ENCODE data around the gene ZMYM5. TPM values are rescaled to one million over a fixed set of nuclear protein-coding genes. Genes with fewer than 3 reads are reported as not detected.

The ZMYM5 gene
- total RNA-seq, 1 experiment from 2014 or later = 10.3 TPM

DNA sequence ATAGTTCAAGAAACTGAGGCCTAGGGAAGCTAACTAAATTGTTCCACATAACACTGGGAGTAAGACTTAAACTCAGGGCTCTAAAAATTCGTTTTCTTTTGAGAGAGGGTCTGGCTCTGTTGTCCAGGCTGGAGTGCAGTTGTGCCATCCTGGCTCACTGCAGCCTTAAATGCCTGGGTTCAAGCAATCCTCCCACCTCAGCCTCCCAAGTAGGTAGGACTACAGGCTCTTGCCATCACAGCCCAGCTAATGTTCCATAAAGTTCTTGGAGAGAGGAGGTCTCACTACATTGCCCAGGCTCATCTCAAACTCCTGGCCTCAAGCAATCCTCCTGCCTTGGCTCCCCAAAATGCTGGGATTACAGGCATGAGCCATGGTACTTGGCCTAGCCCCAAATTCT is 10.7 kb downstream of the ZMYM5 start:
- Histone ChIP-seq H3K4me1 (replicated peaks; ENCODE audit: insufficient read depth) (no peaks in the 10 kb centered on the region), H3K27ac (no peak overlapping the region), H4K20me1 (ENCODE audit: insufficient read depth) (no peaks in the 10 kb centered on the region), H3K4me3 (no peak overlapping the region), H3K79me2 (ENCODE audit: low read depth) (peaks cover 54% of the 10 kb centered on the region), H3K27me3 (ENCODE audit: insufficient read depth, low read depth) (no peaks in the 10 kb centered on the region), H3K4me2 (no peak overlapping the region), H3K9me3 (ENCODE audit: insufficient read depth, low read depth) (no peaks in the 10 kb centered on the region), H2AFZ (no peak overlapping the region), H3K36me3 (ENCODE audit: low read depth) (peaks cover 17% of the 10 kb centered on the region), H3K9me2 (ENCODE audit: insufficient read depth) (no peaks in the 10 kb centered on the region), H3F3A (ENCODE audit: insufficient read depth, low read depth) (peaks cover 8% of the 10 kb centered on the region)
- BruUV-seq (replicated peaks) = no TSS peak
- no peak for DNase-seq
- no peak for TF ChIP-seq EZH2 (IDR thresholded peaks at IDR 0.05; ENCODE audit: low read depth)
- TF ChIP-seq, protein P1, sequence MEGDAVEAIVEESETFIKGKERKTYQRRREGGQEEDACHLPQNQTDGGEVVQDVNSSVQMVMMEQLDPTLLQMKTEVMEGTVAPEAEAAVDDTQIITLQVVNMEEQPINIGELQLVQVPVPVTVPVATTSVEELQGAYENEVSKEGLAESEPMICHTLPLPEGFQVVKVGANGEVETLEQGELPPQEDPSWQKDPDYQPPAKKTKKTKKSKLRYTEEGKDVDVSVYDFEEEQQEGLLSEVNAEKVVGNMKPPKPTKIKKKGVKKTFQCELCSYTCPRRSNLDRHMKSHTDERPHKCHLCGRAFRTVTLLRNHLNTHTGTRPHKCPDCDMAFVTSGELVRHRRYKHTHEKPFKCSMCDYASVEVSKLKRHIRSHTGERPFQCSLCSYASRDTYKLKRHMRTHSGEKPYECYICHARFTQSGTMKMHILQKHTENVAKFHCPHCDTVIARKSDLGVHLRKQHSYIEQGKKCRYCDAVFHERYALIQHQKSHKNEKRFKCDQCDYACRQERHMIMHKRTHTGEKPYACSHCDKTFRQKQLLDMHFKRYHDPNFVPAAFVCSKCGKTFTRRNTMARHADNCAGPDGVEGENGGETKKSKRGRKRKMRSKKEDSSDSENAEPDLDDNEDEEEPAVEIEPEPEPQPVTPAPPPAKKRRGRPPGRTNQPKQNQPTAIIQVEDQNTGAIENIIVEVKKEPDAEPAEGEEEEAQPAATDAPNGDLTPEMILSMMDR (conservative IDR thresholded peaks at IDR 0.05) = no peak
- intact Hi-C loops (cut with micrococcal nuclease; ENCODE audit: unreplicated experiment) = no loop called here
- CTCF ChIA-PET = no interaction called here
- POLR2A ChIA-PET (ENCODE audit: unreplicated experiment) = no interaction called here

DNA sequence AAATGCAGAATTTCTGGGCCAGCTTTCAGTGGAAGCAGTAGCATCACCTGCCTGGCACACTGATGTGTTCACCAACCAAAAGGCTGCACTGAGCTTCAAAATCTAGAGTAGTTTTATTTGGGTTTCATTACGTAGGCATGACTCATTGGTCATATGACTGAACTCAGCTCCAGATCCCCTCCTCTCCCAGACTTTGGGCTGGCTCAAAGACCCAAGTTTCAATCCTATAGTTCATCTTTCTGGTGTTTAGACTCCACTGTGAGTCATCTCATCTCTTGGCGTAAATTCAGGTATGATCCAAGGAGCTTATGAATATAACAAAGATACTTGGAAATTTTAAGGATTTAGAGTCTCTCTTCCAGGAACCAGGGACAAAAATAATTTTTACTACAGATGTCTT is 17.7 kb downstream of the ZMYM5 start:
- Histone ChIP-seq H3K9me3 (ENCODE audit: insufficient read depth, low read depth) (no peaks in the 10 kb centered on the region), H3K36me3 (ENCODE audit: low read depth) (peaks cover 25% of the 10 kb centered on the region), H2AFZ (no peak overlapping the region), H3K27me3 (ENCODE audit: insufficient read depth, low read depth) (no peaks in the 10 kb centered on the region), H3K4me1 (replicated peaks; ENCODE audit: insufficient read depth) (peaks cover 16% of the 10 kb centered on the region), H3K79me2 (ENCODE audit: low read depth) (peaks cover 41% of the 10 kb centered on the region), H3K4me3 (no peak overlapping the region), H3K27ac (peak overlapping the region; percentile 80), H3K4me2 (peak overlapping the region; percentile 35; the same call in 1 of the 2 replicates), H4K20me1 (ENCODE audit: insufficient read depth) (no peaks in the 10 kb centered on the region), H3K9me2 (ENCODE audit: insufficient read depth) (no peaks in the 10 kb centered on the region), H3F3A (ENCODE audit: insufficient read depth, low read depth) (peaks cover 9% of the 10 kb centered on the region; the same call in 1 of the 2 replicates)
- intact Hi-C loops (cut with micrococcal nuclease; ENCODE audit: unreplicated experiment) = no loop called here
- no TSS peak for BruUV-seq (replicated peaks)
- ChIA-PET POLR2A (ENCODE audit: unreplicated experiment) (interaction anchor here (0.6 to 1.5 kb wide), 3 partner anchors 18 to 148 kb away, joined by 3 read pairs; partner anchors contain the start of gene ZMYM5), CTCF (interaction anchor here (0.5 to 0.8 kb wide), 3 partner anchors 16 to 141 kb away, joined by 3 to 4 read pairs (median 3); no protein-coding TSS in a partner anchor)
- peak; percentile 35 to 83 for DNase-seq
- TF ChIP-seq EZH2 (IDR thresholded peaks at IDR 0.05; ENCODE audit: low read depth) = no peak
- TF ChIP-seq, protein P1 (conservative IDR thresholded peaks at IDR 0.05) = no peak

DNA sequence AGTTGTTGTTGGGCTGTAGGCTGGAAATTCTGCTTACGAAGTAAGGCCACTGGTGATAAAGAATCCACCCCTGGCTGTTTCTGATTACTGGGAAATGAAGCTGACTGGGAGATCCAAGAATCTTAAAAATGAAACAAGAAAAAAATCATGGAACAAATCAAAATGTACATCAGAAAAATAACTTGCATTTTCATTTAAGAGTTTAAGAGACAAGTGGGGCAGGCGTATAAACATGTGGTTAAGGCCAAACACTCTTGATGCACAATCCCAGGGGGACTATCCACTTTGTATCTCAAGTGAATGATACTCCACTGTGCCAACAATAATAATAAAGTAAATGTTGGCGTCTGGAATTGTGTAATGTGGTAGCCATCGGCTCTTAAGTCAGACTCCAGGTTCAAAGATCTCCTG is 24.6 kb downstream of the ZMYM5 start:
- Histone ChIP-seq H3K9me3 (ENCODE audit: insufficient read depth, low read depth) (no peaks in the 10 kb centered on the region), H3K36me3 (ENCODE audit: low read depth) (peaks cover 8% of the 10 kb centered on the region), H3K79me2 (ENCODE audit: low read depth) (peaks cover 9% of the 10 kb centered on the region; the same call in 1 of the 2 replicates), H3K9me2 (ENCODE audit: insufficient read depth) (no peaks in the 10 kb centered on the region), H4K20me1 (ENCODE audit: insufficient read depth) (no peaks in the 10 kb centered on the region), H3F3A (ENCODE audit: insufficient read depth, low read depth) (peaks cover 18% of the 10 kb centered on the region; the same call in 1 of the 2 replicates), H3K27ac (no peak overlapping the region), H2AFZ (no peak overlapping the region), H3K4me3 (no peak overlapping the region), H3K4me2 (no peak overlapping the region), H3K4me1 (replicated peaks; ENCODE audit: insufficient read depth) (peaks cover 9% of the 10 kb centered on the region; the same call in 1 of the 2 replicates), H3K27me3 (ENCODE audit: insufficient read depth, low read depth) (no peaks in the 10 kb centered on the region)
- no TSS peak for BruUV-seq (replicated peaks)
- intact Hi-C loops (cut with micrococcal nuclease; ENCODE audit: unreplicated experiment) = no loop called here
- DNase-seq = no peak
- POLR2A ChIA-PET (ENCODE audit: unreplicated experiment) = no interaction called here
- CTCF ChIA-PET = no interaction called here
- TF ChIP-seq, protein P1 (conservative IDR thresholded peaks at IDR 0.05) = no peak
- TF ChIP-seq EZH2 (IDR thresholded peaks at IDR 0.05; ENCODE audit: low read depth) = no peak
